GM21515 (cell line): ENCODE data around the gene GLIS2.

Experiments
- ATAC-seq: cut with Tn5 transposase; IDR thresholded peaks from one replicate; pipeline ENCODE4 v1.9.1; 2021; ENCODE audit not compliant: unreplicated experiment

The GLIS2 gene

GRCh38 chr16:4381072-4381934 is 65.4 kb downstream of the GLIS2 start:
- no peak for ATAC-seq

- ATAC-seq = no peak
These were observed 66.3 kb downstream of the GLIS2 start for GRCh38 chr16:4381935-4382794.

GRCh38 chr16:4382795-4383357 is 67.0 kb downstream of the GLIS2 start:
- no peak for ATAC-seq

GRCh38 chr16:4383591-4384444 is 68.0 kb downstream of the GLIS2 start:
- ATAC-seq = no peak

GRCh38 chr16:4384509-4384942 is 68.7 kb downstream of the GLIS2 start:
- ATAC-seq = no peak

GRCh38 chr16:4385066-4385788 is 69.4 kb downstream of the GLIS2 start:
- no peak for ATAC-seq

GRCh38 chr16:4385789-4386450 is 70.1 kb downstream of the GLIS2 start:
- no peak for ATAC-seq

GRCh38 chr16:4386451-4386805 is 70.6 kb downstream of the GLIS2 start:
- no peak for ATAC-seq

GRCh38 chr16:4386951-4387565 is 71.2 kb downstream of the GLIS2 start:
- no peak for ATAC-seq

GRCh38 chr16:4387781-4388180 is 71.9 kb downstream of the GLIS2 start:
- no peak for ATAC-seq

GRCh38 chr16:4388271-4389021 is 72.6 kb downstream of the GLIS2 start:
- ATAC-seq = no peak
